ENCODE results near the gene NPR1. TPM values are rescaled to one million over a fixed set of nuclear protein-coding genes. Genes with fewer than 3 reads are reported as not detected.
"Not testable (repeated sequence)": the region's sequence is repeated elsewhere in the genome, so short reads cannot be mapped to it uniquely, and the experiment has no call there.

NPR1 gene
- 10 to 100 TPM; 36.2 to 74.9 (median 63.8) TPM for polyA plus RNA-seq (ENCODE audit: insufficient read length in 4 of 4)

DNA sequence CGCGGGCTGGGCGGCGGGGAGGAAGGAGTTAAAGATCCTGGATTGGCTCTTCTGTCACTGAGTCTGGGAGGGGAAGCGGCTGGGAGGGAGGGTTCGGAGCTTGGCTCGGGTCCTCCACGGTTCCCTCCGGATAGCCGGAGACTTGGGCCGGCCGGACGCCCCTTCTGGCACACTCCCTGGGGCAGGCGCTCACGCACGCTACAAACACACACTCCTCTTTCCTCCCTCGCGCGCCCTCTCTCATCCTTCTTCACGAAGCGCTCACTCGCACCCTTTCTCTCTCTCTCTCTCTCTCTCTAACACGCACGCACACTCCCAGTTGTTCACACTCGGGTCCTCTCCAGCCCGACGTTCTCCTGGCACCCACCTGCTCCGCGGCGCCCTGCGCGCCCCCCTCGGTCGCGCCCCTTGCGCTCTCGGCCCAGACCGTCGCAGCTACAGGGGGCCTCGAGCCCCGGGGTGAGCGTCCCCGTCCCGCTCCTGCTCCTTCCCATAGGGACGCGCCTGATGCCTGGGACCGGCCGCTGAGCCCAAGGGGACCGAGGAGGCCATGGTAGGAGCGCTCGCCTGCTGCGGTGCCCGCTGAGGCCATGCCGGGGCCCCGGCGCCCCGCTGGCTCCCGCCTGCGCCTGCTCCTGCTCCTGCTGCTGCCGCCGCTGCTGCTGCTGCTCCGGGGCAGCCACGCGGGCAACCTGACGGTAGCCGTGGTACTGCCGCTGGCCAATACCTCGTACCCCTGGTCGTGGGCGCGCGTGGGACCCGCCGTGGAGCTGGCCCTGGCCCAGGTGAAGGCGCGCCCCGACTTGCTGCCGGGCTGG is at the start of gene NPR1:
NPR1 (plus strand) TSS at position 170 of the 818 bp plus-strand sequence; CDS start at position 591, 421 bp downstream.
- no peak for DNase-seq (ENCODE audit: low read depth in 4 of 4, low spot score in 3 of 4)

DNA sequence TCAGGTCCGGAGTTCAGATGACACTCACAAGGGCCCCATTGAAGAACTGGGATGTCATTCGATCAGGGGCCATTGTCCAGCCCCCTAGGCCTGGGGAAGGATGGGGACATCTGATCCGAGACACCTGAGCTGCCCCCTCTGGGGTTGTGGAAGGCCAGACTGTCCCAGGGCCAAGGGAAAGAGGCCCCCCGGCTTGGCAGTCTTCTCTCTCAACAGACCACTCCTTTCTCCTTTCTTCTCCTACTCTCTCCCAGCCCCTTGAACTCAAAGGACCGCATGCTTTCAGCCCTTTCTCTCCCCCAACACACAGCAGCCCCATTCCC is 49.2 kb upstream of the NPR1 start:
- DNase-seq (ENCODE audit: low read depth in 4 of 4, low spot score in 3 of 4): no peak

DNA sequence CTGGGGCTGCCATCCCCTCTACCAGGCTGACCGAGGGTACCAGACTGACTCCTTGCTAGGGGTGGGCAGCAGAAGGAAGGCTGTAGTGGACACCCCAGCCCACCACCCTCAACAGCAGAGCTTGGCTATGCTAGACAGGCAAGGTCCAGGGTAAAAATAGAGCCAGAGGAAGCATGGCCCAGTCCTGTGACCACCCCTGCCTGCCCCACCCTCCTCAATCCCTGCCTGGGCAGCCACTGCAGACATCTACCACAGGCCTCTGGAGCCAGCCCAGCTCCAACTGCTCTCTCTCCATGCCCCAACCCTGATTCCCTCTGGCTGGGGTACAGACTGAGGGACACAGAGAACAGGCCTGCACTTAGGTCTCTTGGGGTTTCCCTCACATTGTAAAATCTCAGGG is 48.5 kb upstream of the NPR1 start:
- no peak for DNase-seq (ENCODE audit: low read depth in 4 of 4, low spot score in 3 of 4)

DNA sequence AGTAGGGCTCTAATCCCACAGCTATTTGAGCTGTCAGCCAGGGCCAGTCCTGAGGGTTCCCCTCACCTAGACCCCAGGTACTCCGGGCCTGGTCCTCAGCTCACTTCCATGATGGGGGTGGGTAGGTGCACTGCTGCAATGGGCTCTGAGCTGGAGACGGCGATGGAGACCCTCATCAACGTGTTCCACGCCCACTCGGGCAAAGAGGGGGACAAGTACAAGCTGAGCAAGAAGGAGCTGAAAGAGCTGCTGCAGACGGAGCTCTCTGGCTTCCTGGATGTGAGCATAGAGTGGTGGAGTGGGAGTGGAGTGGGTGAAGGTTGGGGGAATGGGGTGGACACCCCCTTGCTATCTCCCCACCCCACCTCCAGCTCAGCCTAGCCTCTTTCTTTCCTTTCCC is 48.1 kb upstream of the NPR1 start:
- DNase-seq (ENCODE audit: low read depth in 4 of 4, low spot score in 3 of 4): no peak

DNA sequence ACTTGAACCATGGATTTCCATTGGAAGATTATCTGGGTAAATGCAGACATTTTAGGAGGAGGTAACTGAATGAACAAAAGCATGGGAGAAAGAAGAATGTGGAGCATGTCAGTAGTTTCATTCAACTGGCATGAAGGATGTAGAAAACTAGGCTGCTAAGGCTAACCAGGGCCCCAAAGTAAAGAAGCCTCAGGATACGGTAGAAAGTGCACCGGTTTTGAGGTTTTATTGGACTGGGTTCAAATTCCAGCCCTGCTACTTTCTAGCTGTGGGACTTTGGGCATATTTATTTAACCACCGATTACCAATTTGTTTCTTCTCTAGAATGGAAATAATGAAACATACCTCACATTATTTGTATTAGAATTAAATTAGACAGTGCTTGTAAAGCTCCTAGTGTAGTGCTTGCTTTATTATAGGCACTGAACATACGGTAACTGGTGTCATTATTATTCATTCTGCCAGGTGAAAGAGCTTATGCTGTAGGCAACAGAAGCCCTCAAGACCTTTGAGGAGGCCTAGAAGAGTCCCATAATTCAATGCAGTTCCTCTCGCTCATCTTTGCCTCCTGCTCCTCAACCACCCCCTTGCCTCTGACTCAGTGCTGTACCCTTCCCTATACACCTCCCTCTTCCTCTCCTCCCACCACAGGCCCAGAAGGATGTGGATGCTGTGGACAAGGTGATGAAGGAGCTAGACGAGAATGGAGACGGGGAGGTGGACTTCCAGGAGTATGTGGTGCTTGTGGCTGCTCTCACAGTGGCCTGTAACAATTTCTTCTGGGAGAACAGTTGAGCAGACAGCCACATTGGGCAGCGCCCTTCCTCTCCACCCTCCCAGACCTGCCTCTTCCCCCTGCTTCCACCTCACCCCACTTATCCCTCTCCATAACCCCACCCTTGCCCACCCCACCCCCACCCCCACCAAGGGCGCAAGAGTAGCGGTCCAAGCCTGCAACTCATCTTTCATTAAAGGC is 47.2 kb upstream of the NPR1 start:
- no peak for DNase-seq (ENCODE audit: low read depth in 4 of 4, low spot score in 3 of 4)

DNA sequence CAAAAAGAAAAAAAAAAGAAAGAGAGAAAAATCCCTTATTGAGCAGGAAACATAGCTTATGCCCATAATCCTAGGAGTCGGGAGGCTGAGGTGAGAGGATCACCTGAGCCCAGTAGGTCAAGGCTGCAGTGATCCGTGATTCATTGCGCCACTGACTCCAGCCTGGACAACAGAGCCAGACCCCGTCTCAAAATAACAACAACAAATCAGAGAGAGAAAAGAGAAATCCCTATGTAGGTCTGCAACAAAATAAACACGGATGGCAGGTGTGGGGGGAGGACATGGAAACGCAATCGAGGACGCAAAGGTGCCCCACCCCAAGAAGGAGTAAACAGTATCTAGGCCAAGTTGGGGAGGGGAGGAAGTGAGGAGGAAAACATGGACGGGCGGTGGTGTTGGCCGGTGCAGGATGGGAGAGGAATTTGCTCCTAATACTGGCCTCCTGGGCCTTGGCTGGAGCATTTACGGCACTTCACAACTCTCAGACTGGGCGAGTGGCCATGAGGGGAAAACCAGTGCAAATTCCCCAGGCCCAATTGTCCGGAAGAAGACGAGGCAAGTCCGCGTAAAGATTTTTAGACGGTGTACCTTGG is 45.2 kb upstream of the NPR1 start:
- DNase-seq (ENCODE audit: low read depth in 4 of 4, low spot score in 3 of 4): no peak

DNA sequence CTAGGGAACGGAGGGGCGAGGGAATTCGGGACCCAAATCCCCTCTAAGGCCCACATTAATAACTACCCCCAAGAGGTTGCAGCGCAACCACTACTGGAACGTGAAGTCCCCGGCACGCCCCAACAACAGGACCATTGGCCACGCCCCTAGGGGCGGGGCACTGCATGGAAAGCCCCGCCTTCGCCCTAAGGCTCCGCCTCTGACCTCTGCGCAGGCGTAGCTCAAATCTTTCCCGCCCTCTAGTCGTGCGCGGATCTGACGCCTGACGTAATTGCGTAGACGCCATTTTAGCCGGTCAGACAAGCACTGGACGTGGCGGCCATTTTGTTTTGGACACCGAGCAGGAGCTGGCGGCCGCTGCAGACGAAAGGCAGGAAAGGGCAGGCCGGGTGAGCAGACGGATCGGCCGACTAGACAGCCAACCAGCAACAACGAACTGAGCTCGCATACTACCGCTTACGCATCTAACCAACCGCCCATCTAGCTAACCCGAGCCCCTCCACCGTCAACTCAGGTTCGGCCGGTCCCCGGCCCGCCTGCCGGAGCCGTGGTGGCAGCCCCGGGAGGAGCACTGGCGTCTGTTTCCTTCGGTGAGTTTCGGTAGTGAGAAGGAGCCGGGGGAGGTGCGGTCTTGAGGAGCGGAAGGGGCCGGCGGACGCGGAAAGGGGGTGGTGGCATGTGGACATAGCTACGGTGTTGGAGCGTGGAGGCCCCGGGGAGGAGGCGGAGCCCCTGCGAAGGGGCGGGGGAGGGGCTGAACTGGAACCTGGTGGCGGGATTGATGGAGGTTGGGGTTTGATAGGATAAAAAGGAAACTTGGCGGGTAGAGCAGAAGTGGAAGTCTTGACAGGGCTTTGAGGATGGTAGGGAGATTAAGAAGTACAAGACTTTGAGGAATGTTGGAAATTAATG is 44.5 kb upstream of the NPR1 start, which contains the start of gene CHTOP:
CHTOP (plus strand) TSS at position 313 of the 912 bp plus-strand sequence. CDS start 2,523 bp downstream, outside the sequence.
- peak; percentile 97 to 98 (median 98) for DNase-seq (ENCODE audit: low read depth in 4 of 4, low spot score in 3 of 4)

DNA sequence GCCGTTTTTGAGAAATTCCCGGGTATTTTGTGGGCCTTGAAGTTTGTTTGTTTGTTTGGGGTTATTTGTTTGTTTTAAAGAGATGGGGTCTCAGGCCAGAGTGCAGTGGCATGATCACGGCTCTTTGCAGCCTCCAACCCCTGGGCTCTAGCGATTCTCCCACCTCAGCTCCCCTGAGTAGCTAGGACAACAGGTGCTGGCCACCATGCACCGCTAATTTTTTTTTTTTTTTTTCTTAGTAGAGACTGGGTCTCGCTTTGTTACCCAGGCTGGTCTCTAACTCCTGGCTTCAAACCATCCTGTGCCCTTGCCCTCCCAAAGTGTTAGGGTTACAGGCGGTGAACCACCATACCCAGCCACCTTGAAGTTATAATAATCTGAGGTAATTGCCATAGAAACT is 42.6 kb upstream of the NPR1 start:
- DNase-seq (ENCODE audit: low read depth in 4 of 4, low spot score in 3 of 4): no peak

DNA sequence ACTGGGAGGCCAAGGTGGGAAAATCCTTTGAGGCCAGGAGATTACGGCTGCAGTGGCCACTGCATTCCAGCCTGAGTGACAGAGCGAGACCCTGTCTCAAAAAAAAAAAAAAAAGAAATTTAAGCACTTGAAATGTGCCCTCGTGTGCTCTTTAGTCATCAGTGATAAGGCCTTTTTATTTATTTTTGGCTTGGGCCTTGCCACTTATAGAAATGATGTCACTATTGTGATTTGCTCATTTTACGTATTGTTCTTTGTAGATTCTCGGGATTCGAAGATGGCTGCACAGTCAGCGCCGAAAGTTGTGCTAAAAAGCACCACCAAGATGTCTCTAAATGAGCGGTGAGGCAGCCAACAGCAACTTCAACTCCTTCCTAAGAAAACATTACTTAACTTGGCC is 42.2 kb upstream of the NPR1 start:
- DNase-seq (ENCODE audit: low read depth in 4 of 4, low spot score in 3 of 4): no peak

DNA sequence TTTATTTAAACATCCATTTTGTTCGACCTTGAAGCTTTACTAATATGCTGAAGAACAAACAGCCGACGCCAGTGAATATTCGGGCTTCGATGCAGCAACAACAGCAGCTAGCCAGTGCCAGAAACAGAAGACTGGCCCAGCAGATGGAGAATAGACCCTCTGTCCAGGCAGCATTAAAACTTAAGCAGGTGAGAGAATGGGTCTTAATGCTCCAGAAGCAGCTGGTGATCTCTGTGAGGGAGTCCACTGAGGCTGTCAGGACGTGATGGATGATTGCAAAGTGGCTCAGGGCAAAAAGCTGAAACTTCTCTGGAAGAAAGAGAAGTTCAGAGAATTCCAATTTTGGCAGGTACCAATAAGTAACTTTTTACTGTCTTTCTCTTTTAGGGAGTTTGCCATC is 40.2 kb upstream of the NPR1 start:
- no peak for DNase-seq (ENCODE audit: low read depth in 4 of 4, low spot score in 3 of 4)

DNA sequence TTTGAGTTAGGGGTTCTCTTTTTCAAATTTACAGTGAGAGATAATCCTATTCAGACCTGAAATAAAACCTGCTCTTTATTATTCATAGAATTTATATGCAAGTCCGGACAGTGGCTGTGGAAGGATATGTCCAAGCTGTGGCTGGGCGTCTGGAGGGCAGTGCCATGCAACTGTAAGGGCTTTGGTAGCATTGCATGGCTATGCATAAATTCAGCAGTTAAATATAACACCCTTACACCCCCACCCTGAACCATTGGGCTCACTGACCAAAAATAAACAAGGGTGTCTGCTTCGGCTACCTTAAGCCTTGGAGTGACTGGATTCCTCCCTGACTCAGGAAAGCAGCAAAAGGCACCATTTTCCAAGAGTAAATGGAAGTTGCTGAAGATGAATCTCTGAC is 39.2 kb upstream of the NPR1 start:
- no peak for DNase-seq (ENCODE audit: low read depth in 4 of 4, low spot score in 3 of 4)

DNA sequence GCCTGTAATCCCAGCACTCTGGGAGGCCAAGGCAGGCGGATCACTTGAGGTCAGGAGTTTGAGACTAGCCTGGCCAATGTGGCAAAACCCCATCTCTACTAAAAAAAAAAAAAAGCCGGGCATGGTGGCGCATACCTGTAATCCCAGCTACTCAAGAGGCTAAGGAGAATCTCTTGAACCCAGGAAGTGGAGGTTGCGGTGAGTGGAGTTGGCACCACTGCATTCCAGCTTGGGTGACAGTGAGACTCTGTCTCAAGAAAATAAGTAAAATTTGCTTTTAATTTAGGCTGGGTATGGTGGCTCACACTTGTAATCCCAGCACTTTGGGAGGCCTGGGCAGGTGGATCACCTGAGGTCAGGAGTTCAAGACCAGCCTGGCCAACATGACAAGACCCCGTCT is 38.3 kb upstream of the NPR1 start:
- DNase-seq (ENCODE audit: low read depth in 4 of 4, low spot score in 3 of 4): not testable (repeated sequence)

DNA sequence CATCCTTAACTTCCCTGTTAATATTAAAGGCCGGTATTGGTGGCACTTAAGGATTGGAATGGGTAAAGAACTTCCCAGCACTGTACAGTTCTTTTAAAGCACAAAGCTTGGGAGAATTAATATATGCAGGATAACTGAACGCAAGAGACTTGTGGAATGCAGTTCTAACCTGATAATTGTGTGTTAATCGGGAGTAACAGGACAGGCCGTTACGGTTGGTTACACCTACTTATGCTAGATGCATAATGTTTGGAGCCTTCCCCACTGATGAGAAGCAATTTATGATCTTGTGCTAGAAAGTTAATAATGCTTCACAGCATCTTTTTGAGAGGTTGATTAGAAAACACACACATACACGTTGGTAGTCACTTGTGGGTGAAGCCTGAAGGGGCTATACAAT is 37.6 kb upstream of the NPR1 start:
- no peak for DNase-seq (ENCODE audit: low read depth in 4 of 4, low spot score in 3 of 4)

DNA sequence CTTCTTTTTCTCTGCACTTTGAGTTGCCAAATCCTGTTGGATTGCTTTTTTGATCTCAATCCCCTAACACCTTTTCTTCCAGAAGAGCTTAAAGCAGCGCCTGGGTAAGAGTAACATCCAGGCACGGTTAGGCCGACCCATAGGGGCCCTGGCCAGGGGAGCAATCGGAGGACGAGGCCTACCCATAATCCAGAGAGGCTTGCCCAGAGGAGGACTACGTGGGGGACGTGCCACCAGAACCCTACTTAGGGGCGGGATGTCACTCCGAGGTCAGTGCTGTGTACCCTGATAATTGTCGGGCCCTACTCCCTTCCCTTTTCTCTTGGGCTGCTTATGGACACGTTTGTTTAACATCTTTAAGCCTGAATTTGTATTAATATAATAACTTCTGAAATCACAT is 36.3 kb upstream of the NPR1 start:
- DNase-seq (ENCODE audit: low read depth in 4 of 4, low spot score in 3 of 4): no peak

DNA sequence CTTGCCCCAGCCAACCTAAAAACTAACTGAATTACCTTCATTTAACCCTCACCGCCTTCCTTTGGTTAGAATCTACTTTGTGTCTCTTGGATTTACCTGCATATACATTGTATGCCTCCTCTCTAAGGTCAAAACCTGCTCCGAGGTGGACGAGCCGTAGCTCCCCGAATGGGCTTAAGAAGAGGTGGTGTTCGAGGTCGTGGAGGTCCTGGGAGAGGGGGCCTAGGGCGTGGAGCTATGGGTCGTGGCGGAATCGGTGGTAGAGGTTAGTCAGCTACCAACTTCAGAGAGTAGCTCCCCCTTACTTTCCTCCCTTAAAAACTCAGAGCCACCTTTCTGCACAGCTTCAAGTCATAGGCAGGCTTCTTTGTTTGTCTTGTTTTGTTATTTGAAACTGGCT is 35.4 kb upstream of the NPR1 start:
- no peak for DNase-seq (ENCODE audit: low read depth in 4 of 4, low spot score in 3 of 4)

DNA sequence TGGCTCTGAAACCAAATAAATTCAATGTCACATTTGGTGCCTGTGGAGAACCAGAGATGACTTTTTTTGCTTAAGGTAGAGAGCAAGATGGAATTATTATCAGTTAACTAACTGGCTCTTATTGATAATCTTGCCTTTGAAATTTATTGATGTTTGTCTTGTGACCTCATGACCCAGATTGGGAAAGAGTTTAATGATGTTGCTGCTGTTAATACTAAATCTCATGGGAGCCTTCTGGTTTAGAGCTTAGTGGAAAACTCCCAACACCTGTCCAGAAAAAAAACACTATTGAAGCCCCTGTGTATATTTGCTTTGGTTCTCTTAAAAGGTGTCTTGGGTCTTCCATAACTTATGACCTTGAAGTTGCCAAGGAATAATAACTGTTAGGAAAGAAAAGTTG is 34.7 kb upstream of the NPR1 start:
- no peak for DNase-seq (ENCODE audit: low read depth in 4 of 4, low spot score in 3 of 4)

DNA sequence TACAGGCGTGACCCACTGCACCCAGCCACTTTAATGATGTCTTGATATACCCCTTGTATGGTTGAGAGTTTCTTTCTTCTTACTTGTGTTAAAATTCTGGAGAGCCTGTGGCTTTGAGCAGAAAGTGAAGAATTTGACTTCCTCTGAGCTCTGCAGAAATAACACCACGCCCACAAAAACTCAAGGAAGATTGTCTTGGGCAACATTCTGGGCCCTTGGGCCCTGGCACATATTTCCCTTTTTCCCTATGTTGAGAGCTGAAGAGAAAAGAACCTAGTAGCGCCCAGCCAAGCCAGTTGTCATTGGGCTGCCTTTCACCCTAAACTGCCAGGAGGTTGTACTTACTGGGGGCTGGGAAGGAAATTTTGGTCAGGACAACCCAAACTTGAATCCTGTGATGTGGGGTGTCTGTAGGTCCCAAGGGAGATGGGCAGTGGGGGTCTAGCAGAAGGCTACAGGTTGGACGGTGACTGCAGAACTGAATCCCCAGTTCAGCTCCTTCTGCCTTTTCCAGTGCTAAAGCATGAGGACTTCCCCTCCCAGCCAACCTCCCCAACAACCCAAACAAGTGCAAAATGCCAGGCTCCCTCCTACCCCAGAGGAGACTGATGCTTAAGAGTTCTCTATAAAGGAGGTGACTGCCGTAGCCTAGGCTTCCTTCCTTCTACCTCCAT is 31.7 kb upstream of the NPR1 start:
- DNase-seq (ENCODE audit: low read depth in 4 of 4, low spot score in 3 of 4): no peak

DNA sequence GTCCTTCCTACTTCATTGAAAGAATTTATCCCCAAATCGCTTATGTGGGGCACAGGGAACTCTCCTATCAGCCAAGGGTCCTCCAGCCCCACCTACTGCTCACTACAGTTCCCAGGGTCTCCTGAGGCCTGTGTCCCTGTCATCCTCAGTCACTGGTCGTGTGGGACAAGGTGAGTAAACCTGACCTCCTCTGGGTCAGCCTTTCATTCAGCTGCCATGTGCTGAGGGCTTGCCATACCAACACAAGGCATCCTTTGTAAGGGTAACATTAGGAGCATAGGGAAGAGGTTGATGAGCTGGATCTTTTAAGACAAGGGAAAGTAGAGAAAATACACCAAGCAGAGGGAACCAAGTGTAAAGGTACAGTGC is 31.2 kb upstream of the NPR1 start:
- no peak for DNase-seq (ENCODE audit: low read depth in 4 of 4, low spot score in 3 of 4)

DNA sequence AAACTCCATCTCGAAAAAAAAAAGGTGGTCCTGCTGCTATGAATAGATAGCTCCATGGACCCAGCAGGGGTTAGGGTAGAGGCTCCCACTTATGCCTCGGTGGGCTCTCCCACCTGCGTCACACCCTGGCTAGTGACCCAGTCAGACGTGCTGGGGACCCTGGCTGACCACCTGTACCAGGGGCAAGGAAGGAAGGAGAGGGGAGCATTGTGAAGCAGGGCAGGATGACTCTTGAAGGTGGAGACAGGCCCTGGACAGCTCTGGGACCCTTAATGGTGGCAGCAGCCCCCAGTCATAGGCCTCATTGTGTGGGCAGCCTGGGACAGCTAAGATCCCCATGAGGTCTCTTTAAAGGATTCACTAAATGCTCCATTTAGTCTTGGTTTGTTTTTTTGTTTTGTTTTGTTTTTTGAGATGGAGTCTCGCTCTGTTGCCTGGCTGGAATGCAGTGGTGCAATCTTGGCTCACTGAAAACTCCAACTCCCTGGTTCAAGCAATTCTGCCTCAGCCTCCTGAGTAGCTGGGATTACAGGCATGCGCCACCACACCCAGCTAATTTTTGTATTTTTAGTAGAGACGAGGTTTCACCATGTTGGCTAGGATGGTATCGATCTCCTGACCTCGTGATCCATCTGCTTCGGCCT is 30.4 kb upstream of the NPR1 start:
- no peak for DNase-seq (ENCODE audit: low read depth in 4 of 4, low spot score in 3 of 4)
